Lower leg skin (tissue), 4 donors: ENCODE data around the gene ZNF439. TPM values are rescaled to one million over a fixed set of nuclear protein-coding genes. Genes with fewer than 3 reads are reported as not detected.
"Not testable (repeated sequence)": the region's sequence is repeated elsewhere in the genome, so short reads cannot be mapped to it uniquely, and the experiment has no call there.

Experiments
- DNase-seq, 2 donors: peaks; one replicate each; pipeline ENCODE4 v3.0.0-alpha.2; 2019; ENCODE audit warnings: low spot score in 2 of 2
- H3K4me3 ChIP-seq: fragments of 200-600 bp; sonication (generic); 2 replicates; pipeline ENCODE4 v1.5.1; 2017; ENCODE audit warnings: mild to moderate bottlenecking, low read depth; ENCODE audit not compliant: poor library complexity, severe bottlenecking
- POLR2A ChIP-seq, 2 donors: fragments of 450-650 bp; IDR thresholded peaks; one replicate each; pipeline ENCODE4 v1.6.1; 2016 to 2017; ENCODE audit warnings: antibody characterized with exemption in 2 of 2, mild to moderate bottlenecking in 1 of 2, moderate library complexity in 1 of 2
- WGBS, 2 donors: methylation state at CpG; one replicate each; pipeline ENCODE4 v1.1.5; 2018; 5-methylcytosine and 5-hydroxymethylcytosine counted together
- intact Hi-C: fragments of 100-400 bp; cut with DNase I; formaldehyde crosslinking; loops from one replicate; pipeline ENCODE4 v1.15.0; 2023; ENCODE audit warnings: low total_unique reads
- total RNA-seq, 4 donors: library from RNA; depleted of rRNA; stranded (reverse); fragments of >200 nt; gene quantifications; one replicate each; pipeline ENCODE4 v1.1.0, GENCODE V29; 2016
- TF ChIP-seq, protein P1 (sequence below), 3 donors: fragments of 450-650 bp; IDR thresholded peaks; one replicate each; pipeline ENCODE4 v1.5.1; 2016; ENCODE audit warnings: antibody characterized with exemption in 3 of 3, mild to moderate bottlenecking in 3 of 3, moderate library complexity in 2 of 3

ZNF439 gene
- total RNA-seq, 4 donors from 2014 or later: 4.3 to 9.0 (median 7.5) TPM

DNA sequence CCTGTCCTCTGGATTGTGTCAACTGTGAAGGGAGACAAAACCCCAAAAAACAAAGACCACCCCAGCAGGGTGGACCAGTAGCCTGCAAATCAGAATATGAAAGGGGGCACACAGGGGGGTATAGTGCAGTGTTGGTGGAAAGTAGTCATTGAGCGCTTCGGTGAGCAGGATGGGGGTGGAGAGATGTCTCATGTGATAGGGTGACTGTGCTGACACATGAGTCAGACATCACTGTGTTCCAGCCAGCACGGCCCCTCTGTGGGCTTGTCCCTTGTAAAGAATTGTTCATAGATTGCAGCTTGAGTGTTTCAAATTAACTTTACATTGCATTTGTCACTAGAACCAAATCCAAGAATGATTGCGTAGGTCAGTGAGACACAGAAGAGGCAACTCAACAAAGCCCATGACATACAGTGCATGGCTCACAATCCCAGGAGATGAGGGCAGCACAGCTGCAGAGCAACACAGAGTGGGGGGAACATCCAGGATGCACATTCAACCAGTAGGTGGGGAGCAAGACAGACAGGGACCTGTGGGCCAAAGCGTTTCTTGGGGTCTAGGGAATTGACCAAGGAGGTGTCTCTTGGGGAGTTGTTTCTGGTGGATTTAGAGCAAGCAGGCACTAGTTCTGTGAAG, 26.9 kb upstream of the ZNF439 start:
- no peak overlapping the region for H3K4me3 ChIP-seq
- intact Hi-C loops: no loop called here
- no peak for DNase-seq
- 57 to 89% methylated on average over 5 of the region's 5 CpGs for WGBS, 2 donors
- TF ChIP-seq, protein P1, sequence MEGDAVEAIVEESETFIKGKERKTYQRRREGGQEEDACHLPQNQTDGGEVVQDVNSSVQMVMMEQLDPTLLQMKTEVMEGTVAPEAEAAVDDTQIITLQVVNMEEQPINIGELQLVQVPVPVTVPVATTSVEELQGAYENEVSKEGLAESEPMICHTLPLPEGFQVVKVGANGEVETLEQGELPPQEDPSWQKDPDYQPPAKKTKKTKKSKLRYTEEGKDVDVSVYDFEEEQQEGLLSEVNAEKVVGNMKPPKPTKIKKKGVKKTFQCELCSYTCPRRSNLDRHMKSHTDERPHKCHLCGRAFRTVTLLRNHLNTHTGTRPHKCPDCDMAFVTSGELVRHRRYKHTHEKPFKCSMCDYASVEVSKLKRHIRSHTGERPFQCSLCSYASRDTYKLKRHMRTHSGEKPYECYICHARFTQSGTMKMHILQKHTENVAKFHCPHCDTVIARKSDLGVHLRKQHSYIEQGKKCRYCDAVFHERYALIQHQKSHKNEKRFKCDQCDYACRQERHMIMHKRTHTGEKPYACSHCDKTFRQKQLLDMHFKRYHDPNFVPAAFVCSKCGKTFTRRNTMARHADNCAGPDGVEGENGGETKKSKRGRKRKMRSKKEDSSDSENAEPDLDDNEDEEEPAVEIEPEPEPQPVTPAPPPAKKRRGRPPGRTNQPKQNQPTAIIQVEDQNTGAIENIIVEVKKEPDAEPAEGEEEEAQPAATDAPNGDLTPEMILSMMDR (IDR thresholded peaks at IDR 0.05): no peak
- no peak for TF ChIP-seq POLR2A (IDR thresholded peaks at IDR 0.05)

DNA sequence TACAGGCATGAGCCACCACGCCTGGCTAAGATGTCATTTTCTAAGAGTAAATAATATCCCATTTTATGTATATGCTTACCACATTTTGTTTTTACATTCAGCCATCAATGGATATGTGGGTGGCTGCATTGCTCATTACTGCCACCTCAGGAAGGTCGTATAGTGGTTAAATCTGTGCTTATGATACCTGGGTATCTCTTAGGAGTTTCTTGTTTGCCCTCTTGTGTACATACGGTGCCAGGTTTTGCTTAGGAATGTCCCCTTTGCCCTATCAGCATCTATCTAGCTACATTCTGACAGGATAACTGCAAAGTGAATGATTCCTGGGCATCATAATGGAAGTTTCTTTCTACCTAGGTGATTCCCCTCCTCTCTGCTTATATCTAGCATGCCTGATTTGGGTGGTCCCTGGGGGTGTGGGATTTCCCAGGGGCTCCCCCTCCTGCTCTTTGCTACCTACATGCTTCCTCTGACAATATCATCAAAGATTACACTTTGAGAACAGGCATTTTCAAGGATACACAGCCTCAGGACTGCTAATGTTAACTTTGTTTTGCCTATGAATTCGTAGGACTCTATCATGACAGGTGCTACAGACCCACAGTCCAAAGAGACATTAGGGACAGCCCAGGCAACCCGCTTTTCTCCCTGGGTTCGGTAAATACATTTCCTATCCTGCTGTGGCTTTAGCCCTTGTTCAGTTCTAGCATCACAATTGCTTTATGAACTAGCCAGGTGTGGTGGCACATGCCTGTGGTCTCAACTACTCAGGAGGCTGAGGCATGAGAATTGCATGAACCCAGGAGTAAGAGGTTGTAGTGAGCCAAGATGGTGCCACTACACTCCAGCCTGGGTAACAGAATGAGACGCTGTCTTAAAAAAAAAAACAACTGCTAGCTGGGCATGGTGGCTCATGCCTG, 19.3 kb upstream of the ZNF439 start:
- H3K4me3 ChIP-seq, DNase-seq, intact Hi-C loops: not testable (repeated sequence)
- 95 to 96% methylated on average over 7 of the region's 7 CpGs for WGBS, 2 donors

DNA sequence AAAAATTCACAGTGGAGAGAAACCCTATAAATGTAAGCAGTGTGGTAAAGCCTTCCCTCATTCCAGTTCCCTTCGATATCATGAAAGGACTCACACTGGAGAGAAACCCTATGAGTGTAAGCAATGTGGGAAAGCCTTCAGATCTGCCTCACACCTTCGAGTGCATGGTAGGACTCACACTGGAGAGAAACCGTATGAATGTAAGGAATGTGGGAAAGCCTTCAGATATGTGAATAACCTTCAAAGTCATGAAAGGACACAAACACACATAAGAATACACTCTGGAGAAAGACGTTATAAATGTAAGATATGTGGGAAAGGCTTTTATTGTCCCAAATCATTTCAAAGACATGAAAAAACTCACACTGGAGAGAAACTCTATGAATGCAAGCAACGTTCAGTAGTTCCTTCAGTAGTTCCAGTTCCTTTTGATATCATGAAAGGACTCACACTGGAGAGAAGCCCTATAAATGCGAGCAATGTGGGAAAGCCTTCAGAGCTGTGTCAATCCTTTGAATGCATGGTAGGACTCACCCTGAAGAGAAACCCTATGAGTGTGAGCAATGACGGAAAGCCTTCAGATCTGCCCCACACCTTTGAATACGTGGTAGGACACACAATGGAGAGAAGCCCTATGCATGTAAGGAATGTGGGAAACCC, 16.1 kb upstream of the ZNF439 start:
- 96 to 99% methylated on average over 8 of the region's 8 CpGs for WGBS, 2 donors
- intact Hi-C loops: no loop called here
- H3K4me3 ChIP-seq: no peak overlapping the region
- TF ChIP-seq, protein P1 (IDR thresholded peaks at IDR 0.05): no peak
- no peak for TF ChIP-seq POLR2A (IDR thresholded peaks at IDR 0.05)
- no peak for DNase-seq

DNA sequence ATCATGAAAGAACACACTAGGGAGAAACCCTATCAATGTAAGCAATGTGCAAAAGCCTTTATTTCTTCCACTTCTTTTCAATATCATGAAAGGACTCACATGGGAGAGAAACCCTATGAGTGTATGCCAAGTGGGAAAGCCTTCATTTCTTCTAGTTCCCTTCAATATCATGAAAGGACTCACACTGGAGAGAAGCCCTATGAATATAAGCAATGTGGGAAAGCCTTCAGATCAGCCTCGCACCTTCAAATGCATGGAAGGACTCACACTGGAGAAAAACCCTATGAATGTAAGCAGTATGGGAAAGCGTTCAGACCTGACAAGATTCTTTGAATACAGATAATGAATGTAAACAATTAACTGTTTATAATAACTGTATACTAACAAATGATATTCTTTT, 15.0 kb upstream of the ZNF439 start:
- H3K4me3 ChIP-seq: no peak overlapping the region
- 94 to 97% methylated on average over 2 of the region's 2 CpGs for WGBS, 2 donors
- intact Hi-C loops: no loop called here
- TF ChIP-seq POLR2A (IDR thresholded peaks at IDR 0.05): no peak
- TF ChIP-seq, protein P1 (IDR thresholded peaks at IDR 0.05): no peak
- DNase-seq: no peak

DNA sequence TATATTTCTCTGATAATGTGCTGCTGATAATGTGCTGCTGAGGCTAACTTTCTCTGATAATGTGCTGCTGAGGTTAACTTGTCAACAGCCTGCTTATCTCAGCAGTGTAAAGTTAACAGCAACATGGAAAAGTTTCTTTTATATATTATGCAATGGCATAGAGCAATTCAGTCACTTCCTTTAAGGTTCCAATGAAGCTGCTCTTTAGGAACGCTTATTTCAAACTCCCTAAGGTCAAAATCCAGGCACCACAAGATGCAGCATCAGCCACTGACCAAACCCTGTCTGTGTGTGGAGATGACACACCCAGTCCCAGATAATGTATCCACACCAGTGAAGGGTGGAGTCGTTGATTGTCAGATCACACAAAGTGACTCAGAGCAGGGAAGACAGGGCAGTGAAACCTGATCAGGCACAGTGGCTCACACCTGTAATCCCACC, 12.9 kb upstream of the ZNF439 start:
- DNase-seq, H3K4me3 ChIP-seq, intact Hi-C loops: not testable (repeated sequence)
- WGBS, 2 donors: 70 to 75% methylated on average over 2 of the region's 2 CpGs

DNA sequence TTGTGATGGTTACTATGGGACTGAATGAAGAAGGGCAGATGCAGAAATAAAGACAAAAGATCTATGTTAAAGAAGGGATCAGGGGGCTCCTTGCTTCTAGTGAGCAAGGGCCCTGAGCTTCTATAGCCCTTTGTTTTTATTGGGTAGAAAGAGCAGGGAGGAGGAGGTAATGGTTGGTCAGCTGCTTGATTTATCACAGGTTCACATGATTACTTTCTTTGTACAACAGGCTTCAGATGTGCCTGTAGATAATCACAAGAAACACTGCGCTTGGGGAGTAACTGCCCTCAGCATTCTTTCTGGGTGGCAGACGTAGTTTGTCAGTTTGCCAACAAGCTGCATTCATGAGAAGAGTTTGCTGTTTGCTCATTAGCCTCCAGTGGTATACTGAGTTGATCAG, 4.8 kb upstream of the ZNF439 start:
- TF ChIP-seq, protein P1 (IDR thresholded peaks at IDR 0.05): no peak
- no peak for TF ChIP-seq POLR2A (IDR thresholded peaks at IDR 0.05)
- intact Hi-C loops: no loop called here
- WGBS, 2 donors: 26% methylated on average over 2 of the region's 2 CpGs
- H3K4me3 ChIP-seq: no peak overlapping the region
- DNase-seq: no peak

DNA sequence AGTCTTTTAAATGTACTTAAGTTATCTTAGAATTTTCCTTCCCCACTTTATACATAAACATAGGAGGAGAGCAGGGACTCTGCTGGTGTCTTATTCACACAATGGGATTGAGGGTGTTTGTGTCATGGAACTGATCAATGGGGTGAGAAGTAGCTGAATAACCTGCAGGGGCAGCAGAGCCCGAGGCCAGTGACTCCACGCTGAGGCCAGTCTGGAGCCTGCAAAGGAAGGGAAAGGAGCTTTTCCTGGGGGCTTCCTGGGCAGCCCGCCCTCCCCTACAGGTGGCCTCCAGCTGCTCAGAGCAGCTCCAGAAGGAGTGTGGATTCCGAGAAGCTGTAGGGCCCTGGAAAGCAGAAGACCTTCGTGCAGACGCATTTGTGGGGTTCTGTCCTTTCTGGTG, 911 bp upstream of the ZNF439 start:
- WGBS, 2 donors: 56 to 65% methylated on average over 6 of the region's 6 CpGs
- intact Hi-C loops, H3K4me3 ChIP-seq, DNase-seq: not testable (repeated sequence)
